Epithelial cell of proximal tubule (primary cell): ENCODE measurements around the gene CRACDL. TPM values are rescaled to one million over a fixed set of nuclear protein-coding genes. Genes with fewer than 3 reads are reported as not detected.

Source experiments
- DNase-seq: peaks from one replicate; pipeline ENCODE4 v3.0.0-alpha.2; 2011; ENCODE audit warnings: low read depth
- H3K4me3 ChIP-seq: 2 replicates; pipeline ENCODE4 v1.5.1; 2011; ENCODE audit warnings: low read depth, mild to moderate bottlenecking, low read length
- CTCF ChIP-seq: conservative IDR thresholded peaks from 2 replicates; pipeline ENCODE4 v1.5.1; 2012; ENCODE audit warnings: low read depth, mild to moderate bottlenecking, low read length
- total RNA-seq: library from RNA; depleted of rRNA; stranded (reverse); fragments of >200 nt; gene quantifications from 2 replicates; pipeline ENCODE4 v1.2.3, GENCODE V29; 2015

Gene CRACDL
- total RNA-seq, 1 donor from 2014 or later, result 1.0 TPM

DNA sequence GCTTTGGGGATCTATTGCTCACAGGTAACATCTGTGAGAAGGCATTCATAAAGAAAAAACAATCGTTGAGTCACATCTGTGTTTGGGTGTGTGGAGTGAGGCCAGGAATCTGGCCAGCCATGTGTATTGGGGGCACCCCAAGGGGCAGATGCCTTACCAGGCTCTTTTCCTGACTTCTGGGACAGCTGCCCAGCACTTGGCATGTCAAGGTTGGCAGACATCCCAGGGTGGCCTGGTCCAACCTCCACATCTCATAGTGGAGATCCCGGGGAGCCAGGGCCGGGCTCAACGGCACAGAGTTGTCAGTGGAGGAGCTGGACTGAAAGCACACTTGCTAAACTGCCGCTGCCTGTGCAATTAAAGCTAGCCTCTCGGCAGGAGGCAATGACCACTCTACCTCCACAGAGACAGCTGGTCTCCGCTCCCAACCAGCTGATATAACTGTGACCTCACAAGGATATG lies 129.8 kb downstream of the CRACDL start:
- DNase-seq, result peak; percentile 30
- no peak overlapping the region for H3K4me3 ChIP-seq
- no peak for TF ChIP-seq CTCF

DNA sequence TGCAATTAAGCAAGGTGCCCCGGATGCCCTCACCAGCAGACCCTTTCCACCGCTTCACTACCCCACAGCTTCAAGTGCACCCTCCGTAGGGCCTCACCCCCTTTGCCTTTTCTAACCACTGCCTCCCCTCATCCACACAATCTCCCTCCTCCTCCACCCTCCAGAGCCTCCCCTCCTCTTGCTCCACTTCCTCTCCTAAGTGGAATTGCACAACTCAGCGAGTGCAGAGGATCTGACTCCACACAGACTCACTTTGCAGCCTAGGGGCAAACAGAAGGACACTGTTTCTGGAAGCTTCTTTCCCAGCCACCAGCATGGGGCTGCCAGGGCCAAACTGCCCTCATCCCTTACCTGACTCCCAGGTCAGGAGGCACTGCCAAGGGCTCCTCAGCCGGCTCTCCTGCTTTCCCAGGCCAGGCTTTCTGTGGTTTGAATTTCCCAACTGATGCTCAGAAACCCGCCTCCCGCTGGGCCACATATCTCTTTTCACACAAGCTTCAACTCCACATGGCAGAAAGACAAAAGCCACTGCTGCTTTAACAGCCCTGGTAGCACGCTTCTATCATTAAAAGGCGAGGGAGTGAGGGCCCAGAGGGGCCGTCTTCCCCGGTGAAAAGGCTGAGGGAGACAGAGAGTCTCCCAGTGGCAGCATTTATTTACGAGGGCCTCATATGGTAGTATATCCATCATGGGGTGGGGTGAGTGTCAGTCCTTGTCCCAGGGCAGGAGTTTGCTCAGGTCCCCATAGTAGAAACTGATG lies 130.4 kb downstream of the CRACDL start:
- TF ChIP-seq CTCF, result no peak
- DNase-seq, result peak; percentile 23
- H3K4me3 ChIP-seq, result no peak overlapping the region

- no peak for DNase-seq
- TF ChIP-seq CTCF, result no peak
- no peak overlapping the region for H3K4me3 ChIP-seq
These were observed 131.3 kb downstream of the CRACDL start for GRCh38 chr2:98804736-98805135.

DNA sequence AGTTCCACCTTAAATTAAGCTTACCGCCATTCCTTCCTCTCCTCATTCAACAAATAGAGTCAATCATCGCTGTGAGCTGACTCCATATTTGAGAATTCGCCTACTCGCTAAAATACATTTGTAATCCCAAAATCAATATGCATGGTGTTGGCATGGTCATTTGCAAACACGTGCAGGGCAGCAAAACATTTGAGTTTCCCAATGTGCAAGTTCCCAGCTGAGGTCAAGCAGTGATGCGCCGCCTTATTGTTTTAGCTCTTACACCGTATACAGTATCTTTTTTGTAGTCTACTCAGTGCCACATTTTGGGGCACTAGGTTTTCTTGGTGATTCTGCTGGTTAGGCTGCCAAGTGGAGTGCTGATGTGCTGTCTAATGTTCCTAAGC lies 131.8 kb downstream of the CRACDL start:
- TF ChIP-seq CTCF, result no peak
- no peak overlapping the region for H3K4me3 ChIP-seq
- no peak for DNase-seq

- H3K4me3 ChIP-seq, result no peak overlapping the region
- TF ChIP-seq CTCF, result no peak
- no peak for DNase-seq
These were observed 132.4 kb downstream of the CRACDL start for GRCh38 chr2:98803405-98804264.

GRCh38 chr2:98802344-98802743 lies 133.7 kb downstream of the CRACDL start:
- no peak for DNase-seq
- TF ChIP-seq CTCF, result no peak
- H3K4me3 ChIP-seq, result no peak overlapping the region
